Left ventricle myocardium superior (tissue), 1 donor: ENCODE data around the gene TADA3. TPM values are rescaled to one million over a fixed set of nuclear protein-coding genes. Genes with fewer than 3 reads are reported as not detected.

Source experiments
- ATAC-seq: fragments of 200-7000 bp; cut with Tn5 transposase; one replicate; pipeline ENCODE4 v1.9.1; 2020; ENCODE audit warnings: mild to moderate bottlenecking, moderate library complexity
- DNase-seq: peaks from one replicate; pipeline ENCODE4 v3.0.0-alpha.2; 2020
- intact Hi-C: fragments of 100-400 bp; cut with micrococcal nuclease; formaldehyde crosslinking; loops from one replicate; pipeline ENCODE4 v1.11.0; 2022
- total RNA-seq: library from RNA; stranded (reverse); fragmentation: NEBNext Ultra II Directional; extraction: Animal tissue kit (Norgen Biotek cat#: 25700); gene quantifications from one replicate; pipeline ENCODE4 v1.2.1, GENCODE V29; 2021
- donor health status: DM: no; HTN: yes; CAD: no; lungs with severe emphysema.

TADA3 gene
- total RNA-seq, 1 donor from 2014 or later: 45.9 TPM

DNA sequence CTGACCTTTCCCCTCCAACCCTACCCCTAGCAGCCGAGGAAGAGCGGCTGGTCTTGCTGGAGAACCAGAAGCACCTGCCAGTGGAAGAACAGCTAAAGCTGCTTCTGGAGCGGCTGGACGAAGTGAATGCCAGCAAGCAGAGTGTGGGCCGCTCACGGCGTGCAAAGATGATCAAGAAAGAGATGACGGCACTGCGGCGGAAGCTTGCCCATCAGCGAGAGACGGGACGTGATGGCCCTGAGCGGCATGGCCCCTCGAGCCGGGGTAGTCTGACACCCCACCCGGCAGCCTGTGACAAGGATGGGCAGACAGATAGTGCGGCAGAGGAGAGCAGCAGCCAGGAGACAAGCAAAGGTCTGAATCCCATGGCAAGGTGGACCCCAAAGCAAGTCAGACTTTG, 48.7 kb downstream of the TADA3 start:
- ATAC-seq: no peak
- no peak for DNase-seq
- intact Hi-C loops: no loop called here

DNA sequence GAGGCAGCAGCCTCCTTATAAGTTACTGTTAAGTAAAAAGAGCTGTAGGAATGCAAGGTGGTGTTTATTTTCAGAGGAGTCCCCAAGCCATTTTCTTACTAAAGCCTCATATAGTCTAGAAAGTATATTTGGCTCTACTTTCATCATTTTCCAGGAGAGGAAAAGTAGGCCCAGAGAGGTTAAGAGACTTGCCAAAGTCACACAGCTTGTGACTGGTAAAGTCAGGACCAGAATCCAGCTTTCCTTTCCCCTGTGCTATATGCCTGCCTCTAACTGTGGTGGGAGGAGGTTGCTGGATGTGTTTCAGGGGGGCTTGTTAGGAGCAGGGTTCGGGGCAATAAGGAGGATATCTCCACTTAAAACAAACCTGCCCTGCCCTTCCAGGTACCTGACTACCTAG, 49.7 kb downstream of the TADA3 start:
- no peak for ATAC-seq
- DNase-seq: no peak
- intact Hi-C loops: no loop called here

DNA sequence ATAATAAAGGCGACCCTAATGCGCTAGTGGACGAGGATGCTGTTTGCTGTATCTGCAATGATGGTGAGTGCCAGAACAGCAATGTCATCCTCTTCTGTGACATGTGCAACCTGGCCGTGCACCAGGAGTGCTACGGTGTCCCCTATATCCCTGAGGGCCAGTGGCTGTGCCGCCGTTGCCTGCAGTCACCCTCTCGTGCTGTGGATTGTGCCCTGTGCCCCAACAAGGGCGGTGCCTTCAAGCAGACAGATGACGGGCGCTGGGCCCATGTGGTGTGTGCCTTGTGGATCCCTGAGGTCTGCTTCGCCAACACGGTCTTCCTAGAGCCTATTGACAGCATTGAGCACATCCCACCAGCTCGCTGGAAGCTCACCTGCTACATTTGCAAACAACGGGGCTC, 53.1 kb downstream of the TADA3 start:
- intact Hi-C loops: no loop called here
- ATAC-seq: no peak
- DNase-seq: no peak

DNA sequence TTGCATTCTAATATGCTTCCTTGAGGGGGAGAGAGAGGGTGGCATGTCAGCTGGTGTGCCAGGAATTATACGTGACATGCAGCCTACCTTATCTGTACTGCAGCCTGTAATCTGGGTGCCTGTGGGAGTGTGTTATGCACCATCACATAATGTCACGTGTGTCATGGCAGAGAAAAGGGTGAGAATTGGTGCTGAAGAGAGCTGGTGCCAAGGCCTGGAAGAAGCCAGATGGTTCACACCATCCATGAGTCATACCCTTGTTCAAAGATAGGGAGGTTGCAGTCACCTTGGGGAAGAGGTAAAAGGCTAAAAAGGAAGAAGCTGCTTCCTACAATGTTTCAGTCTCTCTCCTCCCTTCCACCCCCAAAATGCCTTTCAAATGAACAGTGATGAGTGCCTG, 55.4 kb downstream of the TADA3 start:
- ATAC-seq (no peak), DNase-seq (no peak)
- intact Hi-C loops: no loop called here

DNA sequence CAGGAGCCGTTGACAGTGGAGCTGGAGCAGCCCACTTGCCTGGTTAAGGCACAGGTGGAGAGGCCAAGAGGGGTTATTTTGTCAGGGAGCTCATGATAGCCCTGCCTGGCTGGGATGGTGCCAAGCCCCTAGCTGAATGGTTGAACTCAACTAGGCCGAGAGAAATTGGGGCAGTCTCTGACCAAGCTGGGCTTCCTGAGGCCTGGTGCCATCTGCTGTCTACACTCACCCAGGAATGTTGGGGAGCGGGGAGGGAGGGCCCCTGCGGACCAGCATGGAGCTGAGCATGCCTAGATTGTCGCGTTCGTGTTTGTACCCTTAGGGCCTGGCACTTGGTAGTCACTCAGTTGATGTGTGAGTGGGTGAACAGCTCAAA, 59.5 kb downstream of the TADA3 start:
- intact Hi-C loops: no loop called here

DNA sequence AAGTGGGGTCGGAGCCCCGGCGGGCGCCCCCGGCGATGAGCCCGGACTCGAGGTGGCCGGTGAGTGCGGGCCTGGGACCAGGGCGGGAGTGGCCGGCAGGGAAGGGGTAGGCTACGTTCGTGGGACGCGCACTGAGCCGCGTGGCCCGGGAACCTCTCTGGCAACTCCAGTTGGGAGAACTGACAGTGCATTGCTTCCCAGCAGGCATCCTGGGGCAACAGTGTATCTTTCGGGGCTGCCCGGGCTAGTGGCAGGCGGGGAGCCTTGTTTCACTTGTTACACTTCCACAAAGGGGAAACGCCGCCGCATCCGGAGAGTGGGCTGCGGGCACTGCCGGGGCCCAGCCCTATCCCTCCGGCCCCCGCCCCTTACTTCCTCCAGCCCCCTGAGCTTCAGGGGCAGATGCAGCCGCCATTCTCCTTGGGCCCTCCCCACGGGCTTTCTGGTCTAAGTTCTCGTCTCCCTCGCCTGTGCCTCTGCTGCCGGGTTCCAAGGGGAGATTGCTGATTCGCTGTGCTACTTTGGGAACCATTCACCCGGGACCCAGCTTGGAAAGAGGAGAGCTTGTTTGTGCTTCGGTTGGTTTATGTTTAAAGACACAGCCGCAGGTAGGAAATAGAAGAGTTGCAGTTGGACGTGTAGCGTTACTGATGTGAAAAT, 60.1 kb downstream of the TADA3 start:
- DNase-seq (peak; percentile 45), ATAC-seq (peak; percentile 0)
- intact Hi-C loops: no loop called here

More for the DNA sequence above, 59.5 kb downstream of the TADA3 start:
- no peak for ATAC-seq
- DNase-seq: no peak

DNA sequence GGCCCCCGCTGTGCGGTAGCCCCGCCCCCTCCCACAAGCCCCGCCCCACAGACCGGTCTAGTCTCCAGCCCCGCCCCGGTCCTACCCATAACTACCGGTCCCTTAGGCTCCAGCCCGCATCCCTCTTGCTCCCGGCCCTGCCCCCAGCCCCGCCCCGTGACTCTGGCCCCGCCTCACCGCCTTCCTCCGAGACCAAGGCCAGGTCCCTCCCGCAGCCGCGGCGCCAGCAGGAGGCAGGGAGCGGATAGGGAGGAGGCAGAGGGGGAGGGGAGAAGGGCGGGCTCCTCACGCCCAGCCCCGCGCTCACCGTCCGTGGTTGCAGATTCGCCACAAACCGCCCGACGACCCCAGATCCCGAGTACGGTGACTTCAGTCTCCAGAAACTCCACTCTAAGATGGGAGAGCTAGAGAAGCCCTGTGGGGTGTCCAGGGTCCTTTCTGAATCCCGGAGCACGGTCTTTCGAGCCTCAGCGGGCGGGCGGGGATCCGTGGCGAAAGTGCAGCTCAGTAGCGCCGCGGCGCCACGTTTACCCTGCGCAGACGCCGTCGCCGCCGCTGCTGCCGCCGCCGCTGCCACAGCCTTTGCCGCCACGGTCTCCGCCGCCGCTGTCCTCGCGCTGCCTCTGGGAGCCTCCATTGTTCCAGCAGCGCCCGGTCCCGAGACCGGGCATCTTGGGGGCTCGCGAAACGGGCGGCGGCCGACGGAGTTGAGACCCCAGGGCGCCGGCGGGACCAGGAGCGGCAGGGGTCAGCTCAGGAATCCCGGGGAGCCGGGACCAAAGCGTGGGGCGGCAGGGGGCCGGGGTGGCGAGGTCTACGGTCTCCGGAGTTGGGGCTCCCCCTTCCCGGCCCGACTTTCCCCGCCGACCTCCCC, 60.8 kb downstream of the TADA3 start, which contains the start of gene BRPF1:
BRPF1 (plus strand) TSS at position 530 of the 874 bp plus-strand sequence. CDS start 2,406 bp downstream, outside the sequence.
- peak; percentile 100 for DNase-seq
- ATAC-seq: peak; percentile 99
- intact Hi-C loops: no loop called here

DNA sequence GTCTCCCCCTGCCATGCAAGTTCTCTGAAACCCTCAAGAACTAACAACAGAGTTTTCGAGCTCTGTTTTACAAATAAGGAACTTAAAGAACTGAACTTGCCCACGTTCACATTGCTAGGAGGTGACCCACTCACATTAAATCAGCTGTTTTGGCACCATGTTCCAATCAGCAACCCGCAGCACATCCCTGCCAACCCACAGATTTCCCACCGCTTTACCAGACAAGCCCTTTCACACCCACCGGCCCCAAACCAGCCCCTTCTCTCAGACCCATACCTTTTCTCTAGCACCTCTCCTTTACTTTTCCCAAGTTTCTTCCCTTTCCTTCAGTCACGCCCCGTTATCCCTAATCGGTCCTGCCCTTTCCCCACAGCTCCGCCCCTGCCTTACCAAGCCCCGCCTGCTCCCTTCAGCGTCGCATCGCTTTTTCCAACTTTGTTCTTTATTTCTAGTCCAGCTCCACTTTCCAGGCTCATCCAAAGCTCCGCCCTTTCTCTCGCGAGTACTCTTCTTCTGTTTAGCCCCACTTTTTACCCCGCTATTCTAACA, 61.5 kb downstream of the TADA3 start:
- ATAC-seq (peak; percentile 74), DNase-seq (no peak)
- intact Hi-C loops: no loop called here

Other genes starting within 250 kb of the TADA3 start
- not detected for gene LHFPL4, start 238.7 kb downstream of the TADA3 start, total RNA-seq
- gene MTMR14, start 143.0 kb downstream of the TADA3 start, total RNA-seq: 45.3 TPM
- not detected for gene CPNE9, start 88.6 kb downstream of the TADA3 start, total RNA-seq
- 9.9 TPM for gene BRPF1, start 60.7 kb downstream of the TADA3 start, total RNA-seq
- gene OGG1, start 42.5 kb downstream of the TADA3 start, total RNA-seq: 8.8 TPM
- gene CAMK1, start 22.5 kb downstream of the TADA3 start, total RNA-seq: 11.7 TPM
- 55.3 TPM for gene ARPC4, start 609 bp upstream of the TADA3 start, total RNA-seq
- 11.0 TPM for gene TTLL3, start 17.8 kb upstream of the TADA3 start, total RNA-seq
- 37.9 TPM for gene RPUSD3, start 51.5 kb upstream of the TADA3 start, total RNA-seq
- 2.5 TPM for gene CIDEC, start 87.8 kb upstream of the TADA3 start, total RNA-seq
- 18.4 TPM for gene JAGN1, start 98.1 kb upstream of the TADA3 start, total RNA-seq
- gene IL17RE, start 110.4 kb upstream of the TADA3 start, total RNA-seq: 0.45 TPM
- gene IL17RC, start 124.6 kb upstream of the TADA3 start, total RNA-seq: 36.0 TPM
- 62.7 TPM for gene CRELD1, start 141.4 kb upstream of the TADA3 start, total RNA-seq
- gene PRRT3, start 159.9 kb upstream of the TADA3 start, total RNA-seq: 0.35 TPM
- gene EMC3, start 194.4 kb upstream of the TADA3 start, total RNA-seq: 78.1 TPM
- gene FANCD2, start 234.0 kb upstream of the TADA3 start, total RNA-seq: 1.6 TPM